Tibial nerve (tissue), 4 donors: ENCODE measurements around the gene MNT. TPM values are rescaled to one million over a fixed set of nuclear protein-coding genes. Genes with fewer than 3 reads are reported as not detected.

ENCODE experiments used
- DNase-seq, 2 donors: peaks; one replicate each; pipeline ENCODE4 v3.0.0-alpha.2; 2019; ENCODE audit warnings: low spot score in 2 of 2
- H3K27ac ChIP-seq, 4 donors: fragments of 200-600 bp; sonication (generic) in 3 of 4; one replicate each; pipeline ENCODE4 v1.5.1; 2017 to 2019; ENCODE audit warnings: mild to moderate bottlenecking in 1 of 4
- H3K27me3 ChIP-seq, 2 donors: fragments of 200-600 bp; sonication (generic) in 1 of 2; one replicate each; pipeline versions ENCODE4 v1.5.1 to v1.6.0; 2017 to 2019
- H3K36me3 ChIP-seq, 3 donors: fragments of 200-600 bp; sonication (generic); one replicate each; pipeline ENCODE4 v1.5.1; 2018 to 2019
- H3K4me1 ChIP-seq, 4 donors: fragments of 200-600 bp; sonication (generic) in 3 of 4; one replicate each; pipeline ENCODE4 v1.5.1; 2017 to 2019
- H3K4me3 ChIP-seq, 4 donors: fragments of 200-600 bp; sonication (generic) in 3 of 4; one replicate each; pipeline ENCODE4 v1.5.1; 2017 to 2019; ENCODE audit warnings: mild to moderate bottlenecking in 1 of 4, moderate library complexity in 1 of 4
- H3K9me3 ChIP-seq, 4 donors: fragments of 200-600 bp; sonication (generic) in 3 of 4; one replicate each; pipeline ENCODE4 v1.5.1; 2017 to 2019
- EP300 ChIP-seq, 2 donors: sonication (generic); formaldehyde crosslinking; IDR thresholded peaks; one replicate each; pipeline ENCODE4 v1.6.1; 2017; ENCODE audit warnings: antibody characterized with exemption in 2 of 2, mild to moderate bottlenecking in 1 of 2
- POLR2A ChIP-seq, 2 donors: fragments of 450-650 bp; IDR thresholded peaks; one replicate each; pipeline ENCODE4 v1.6.1; 2017; ENCODE audit warnings: antibody characterized with exemption in 2 of 2, mild to moderate bottlenecking in 2 of 2, moderate library complexity in 2 of 2
- WGBS, 2 donors: methylation state at CpG; one replicate each; pipeline ENCODE4 v1.1.5; 2018; 5-methylcytosine and 5-hydroxymethylcytosine counted together
- total RNA-seq, 4 donors: library from RNA; depleted of rRNA; stranded (reverse); fragments of >200 nt; gene quantifications; one replicate each; pipeline ENCODE4 v1.1.0, GENCODE V29; 2016
- TF ChIP-seq, protein P1 (sequence below), 5 experiments: fragments of 200-600 bp in 3 of 5; fragments of 450-650 bp in 2 of 5; sonication (generic) in 3 of 5; IDR thresholded peaks; one replicate each; pipeline ENCODE4 v1.5.1; 2016 to 2019; ENCODE audit warnings: antibody characterized with exemption in 5 of 5, mild to moderate bottlenecking in 3 of 5, moderate library complexity in 2 of 5

The MNT gene
- total RNA-seq, 4 donors from 2014 or later, result 12.6 to 32.8 (median 14.9) TPM

GRCh38 chr17:2403044-2403443 lies 2.2 kb upstream of the MNT start:
- Histone ChIP-seq H3K27ac (peak overlapping the region in 3 of 4 donors; percentile 99), H3K4me3 (no peak overlapping the region), H3K9me3 (no peaks in the 10 kb centered on the region), H3K4me1 (peaks cover 0 to 72% (median 43%) of the 10 kb centered on the region in 4 donors), H3K27me3 (no peaks in the 10 kb centered on the region), H3K36me3 (no peaks in the 10 kb centered on the region)
- TF ChIP-seq, protein P1, sequence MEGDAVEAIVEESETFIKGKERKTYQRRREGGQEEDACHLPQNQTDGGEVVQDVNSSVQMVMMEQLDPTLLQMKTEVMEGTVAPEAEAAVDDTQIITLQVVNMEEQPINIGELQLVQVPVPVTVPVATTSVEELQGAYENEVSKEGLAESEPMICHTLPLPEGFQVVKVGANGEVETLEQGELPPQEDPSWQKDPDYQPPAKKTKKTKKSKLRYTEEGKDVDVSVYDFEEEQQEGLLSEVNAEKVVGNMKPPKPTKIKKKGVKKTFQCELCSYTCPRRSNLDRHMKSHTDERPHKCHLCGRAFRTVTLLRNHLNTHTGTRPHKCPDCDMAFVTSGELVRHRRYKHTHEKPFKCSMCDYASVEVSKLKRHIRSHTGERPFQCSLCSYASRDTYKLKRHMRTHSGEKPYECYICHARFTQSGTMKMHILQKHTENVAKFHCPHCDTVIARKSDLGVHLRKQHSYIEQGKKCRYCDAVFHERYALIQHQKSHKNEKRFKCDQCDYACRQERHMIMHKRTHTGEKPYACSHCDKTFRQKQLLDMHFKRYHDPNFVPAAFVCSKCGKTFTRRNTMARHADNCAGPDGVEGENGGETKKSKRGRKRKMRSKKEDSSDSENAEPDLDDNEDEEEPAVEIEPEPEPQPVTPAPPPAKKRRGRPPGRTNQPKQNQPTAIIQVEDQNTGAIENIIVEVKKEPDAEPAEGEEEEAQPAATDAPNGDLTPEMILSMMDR (IDR thresholded peaks at IDR 0.05), result no peak
- no peak for TF ChIP-seq POLR2A (IDR thresholded peaks at IDR 0.05)
- TF ChIP-seq EP300 (IDR thresholded peaks at IDR 0.05), result no peak
- 87 to 96% methylated on average over 4 of the region's 4 CpGs for WGBS, 2 donors
- no peak for DNase-seq

GRCh38 chr17:2402544-2402943 lies 1.7 kb upstream of the MNT start:
- TF ChIP-seq EP300 (IDR thresholded peaks at IDR 0.05), result no peak
- TF ChIP-seq, protein P1 (IDR thresholded peaks at IDR 0.05), result no peak
- no peak for TF ChIP-seq POLR2A (IDR thresholded peaks at IDR 0.05)
- no peaks in the 10 kb centered on the region for H3K27me3 ChIP-seq
- WGBS, 2 donors, result 23 to 30% methylated on average over 9 to 15 of the region's 15 CpGs
- DNase-seq, result no peak
- H3K36me3 ChIP-seq, result no peaks in the 10 kb centered on the region
- peak overlapping the region; percentile 82 to 91 (median 84) for H3K4me3 ChIP-seq
- peaks cover 0 to 72% (median 47%) of the 10 kb centered on the region in 4 donors for H3K4me1 ChIP-seq
- peak overlapping the region; percentile 96 to 99 (median 99) for H3K27ac ChIP-seq
- no peaks in the 10 kb centered on the region for H3K9me3 ChIP-seq

- WGBS, 2 donors, result 0% methylated on average over 46 to 55 of the region's 72 CpGs
- Histone ChIP-seq H3K27me3 (no peaks in the 10 kb centered on the region), H3K4me1 (peaks cover 0 to 72% (median 49%) of the 10 kb centered on the region in 4 donors)
Observed at GRCh38 chr17:2401426-2402221, 764 bp upstream of the MNT start.

GRCh38 chr17:2400474-2400866 lies 390 bp downstream of the MNT start:
- no peak for DNase-seq
- 0 to 1% methylated on average over 40 to 42 of the region's 43 CpGs for WGBS, 2 donors
- TF ChIP-seq, protein P1 (IDR thresholded peaks at IDR 0.05), result no peak
- TF ChIP-seq POLR2A (IDR thresholded peaks at IDR 0.05) (no peak), EP300 (IDR thresholded peaks at IDR 0.05) (no peak)
- H3K27ac ChIP-seq, result peak overlapping the region; percentile 96 to 99 (median 99)
- H3K4me3 ChIP-seq, result peak overlapping the region; percentile 82 to 91 (median 84)
- no peaks in the 10 kb centered on the region for H3K36me3 ChIP-seq
- peaks cover 5 to 72% (median 52%) of the 10 kb centered on the region in 4 donors for H3K4me1 ChIP-seq
- no peaks in the 10 kb centered on the region for H3K9me3 ChIP-seq
- H3K27me3 ChIP-seq, result no peaks in the 10 kb centered on the region

More at GRCh38 chr17:2401426-2402221, 764 bp upstream of the MNT start:
- peak overlapping the region; percentile 82 to 91 (median 84) for H3K4me3 ChIP-seq
- H3K27ac ChIP-seq, result peak overlapping the region; percentile 96 to 99 (median 99)
- peak; percentile 92 to 93 for TF ChIP-seq EP300 (IDR thresholded peaks at IDR 0.05)
- TF ChIP-seq, protein P1 (IDR thresholded peaks at IDR 0.05), result peak in 2 of 5 experiments; percentile 57 to 61
- TF ChIP-seq POLR2A (IDR thresholded peaks at IDR 0.05), result peak in 1 of 2 donors; percentile 70
- peak; percentile 100 for DNase-seq
- H3K36me3 ChIP-seq, result no peaks in the 10 kb centered on the region
- no peaks in the 10 kb centered on the region for H3K9me3 ChIP-seq
